Measurements from ENCODE around the gene TAAR1. TPM values are rescaled to one million over a fixed set of nuclear protein-coding genes. Genes with fewer than 3 reads are reported as not detected.
"Not testable (repeated sequence)": the region's sequence is repeated elsewhere in the genome, so short reads cannot be mapped to it uniquely, and the experiment has no call there.

The TAAR1 gene
- total RNA-seq, 1 experiment from 2014 or later: not detected

GRCh38 chr6:132708771-132709170, 49.8 kb upstream of the TAAR1 start (continued):
- TF ChIP-seq KAT7 (CRISPR knock-in tag; IDR thresholded peaks at IDR 0.05; ENCODE audit: borderline replicate concordance): no peak
- TF ChIP-seq IRF2 (CRISPR knock-in tag; IDR thresholded peaks at IDR 0.05; ENCODE audit: borderline replicate concordance, low read depth): no peak

- POLR2A ChIA-PET: no interaction called here
These were observed 49.0 kb upstream of the TAAR1 start for GRCh38 chr6:132708002-132708401.

GRCh38 chr6:132706756-132707155, 47.8 kb upstream of the TAAR1 start:
- H3K27me3 Mint-ChIP-seq (ENCODE audit: low read depth); POLR2A ChIA-PET: not testable (repeated sequence)

More at GRCh38 chr6:132708002-132708401, 49.0 kb upstream of the TAAR1 start:
- H3K27ac Mint-ChIP-seq: no peak overlapping the region
- TF ChIP-seq TEAD1 (CRISPR knock-in tag; IDR thresholded peaks at IDR 0.05): no peak
- TF ChIP-seq, protein P1, sequence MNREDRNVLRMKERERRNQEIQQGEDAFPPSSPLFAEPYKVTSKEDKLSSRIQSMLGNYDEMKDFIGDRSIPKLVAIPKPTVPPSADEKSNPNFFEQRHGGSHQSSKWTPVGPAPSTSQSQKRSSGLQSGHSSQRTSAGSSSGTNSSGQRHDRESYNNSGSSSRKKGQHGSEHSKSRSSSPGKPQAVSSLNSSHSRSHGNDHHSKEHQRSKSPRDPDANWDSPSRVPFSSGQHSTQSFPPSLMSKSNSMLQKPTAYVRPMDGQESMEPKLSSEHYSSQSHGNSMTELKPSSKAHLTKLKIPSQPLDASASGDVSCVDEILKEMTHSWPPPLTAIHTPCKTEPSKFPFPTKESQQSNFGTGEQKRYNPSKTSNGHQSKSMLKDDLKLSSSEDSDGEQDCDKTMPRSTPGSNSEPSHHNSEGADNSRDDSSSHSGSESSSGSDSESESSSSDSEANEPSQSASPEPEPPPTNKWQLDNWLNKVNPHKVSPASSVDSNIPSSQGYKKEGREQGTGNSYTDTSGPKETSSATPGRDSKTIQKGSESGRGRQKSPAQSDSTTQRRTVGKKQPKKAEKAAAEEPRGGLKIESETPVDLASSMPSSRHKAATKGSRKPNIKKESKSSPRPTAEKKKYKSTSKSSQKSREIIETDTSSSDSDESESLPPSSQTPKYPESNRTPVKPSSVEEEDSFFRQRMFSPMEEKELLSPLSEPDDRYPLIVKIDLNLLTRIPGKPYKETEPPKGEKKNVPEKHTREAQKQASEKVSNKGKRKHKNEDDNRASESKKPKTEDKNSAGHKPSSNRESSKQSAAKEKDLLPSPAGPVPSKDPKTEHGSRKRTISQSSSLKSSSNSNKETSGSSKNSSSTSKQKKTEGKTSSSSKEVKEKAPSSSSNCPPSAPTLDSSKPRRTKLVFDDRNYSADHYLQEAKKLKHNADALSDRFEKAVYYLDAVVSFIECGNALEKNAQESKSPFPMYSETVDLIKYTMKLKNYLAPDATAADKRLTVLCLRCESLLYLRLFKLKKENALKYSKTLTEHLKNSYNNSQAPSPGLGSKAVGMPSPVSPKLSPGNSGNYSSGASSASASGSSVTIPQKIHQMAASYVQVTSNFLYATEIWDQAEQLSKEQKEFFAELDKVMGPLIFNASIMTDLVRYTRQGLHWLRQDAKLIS (CRISPR knock-in tag; IDR thresholded peaks at IDR 0.05; ENCODE audit: borderline replicate concordance): no peak
- TF ChIP-seq TP53 (CRISPR knock-in tag; IDR thresholded peaks at IDR 0.05): no peak
- no peak for TF ChIP-seq ZNF121 (CRISPR knock-in tag; IDR thresholded peaks at IDR 0.05)
- no peak for TF ChIP-seq FOXJ3 (CRISPR knock-in tag; IDR thresholded peaks at IDR 0.05; ENCODE audit: borderline replicate concordance)
- no peak for TF ChIP-seq SMAD4 (CRISPR knock-in tag; IDR thresholded peaks at IDR 0.05)
- TF ChIP-seq ETV6 (CRISPR knock-in tag; IDR thresholded peaks at IDR 0.05): no peak
- TF ChIP-seq RELA (CRISPR knock-in tag; IDR thresholded peaks at IDR 0.05; ENCODE audit: borderline replicate concordance): no peak
- TF ChIP-seq, protein P2, sequence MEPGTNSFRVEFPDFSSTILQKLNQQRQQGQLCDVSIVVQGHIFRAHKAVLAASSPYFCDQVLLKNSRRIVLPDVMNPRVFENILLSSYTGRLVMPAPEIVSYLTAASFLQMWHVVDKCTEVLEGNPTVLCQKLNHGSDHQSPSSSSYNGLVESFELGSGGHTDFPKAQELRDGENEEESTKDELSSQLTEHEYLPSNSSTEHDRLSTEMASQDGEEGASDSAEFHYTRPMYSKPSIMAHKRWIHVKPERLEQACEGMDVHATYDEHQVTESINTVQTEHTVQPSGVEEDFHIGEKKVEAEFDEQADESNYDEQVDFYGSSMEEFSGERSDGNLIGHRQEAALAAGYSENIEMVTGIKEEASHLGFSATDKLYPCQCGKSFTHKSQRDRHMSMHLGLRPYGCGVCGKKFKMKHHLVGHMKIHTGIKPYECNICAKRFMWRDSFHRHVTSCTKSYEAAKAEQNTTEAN (CRISPR knock-in tag; IDR thresholded peaks at IDR 0.05): no peak
- no peak for TF ChIP-seq NFATC4 (CRISPR knock-in tag; IDR thresholded peaks at IDR 0.05)
- TF ChIP-seq, protein P3, sequence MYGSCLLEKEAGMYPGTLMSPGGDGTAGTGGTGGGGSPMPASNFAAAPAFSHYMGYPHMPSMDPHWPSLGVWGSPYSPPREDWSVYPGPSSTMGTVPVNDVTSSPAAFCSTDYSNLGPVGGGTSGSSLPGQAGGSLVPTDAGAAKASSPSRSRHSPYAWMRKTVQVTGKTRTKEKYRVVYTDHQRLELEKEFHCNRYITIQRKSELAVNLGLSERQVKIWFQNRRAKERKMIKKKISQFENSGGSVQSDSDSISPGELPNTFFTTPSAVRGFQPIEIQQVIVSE (CRISPR knock-in tag; IDR thresholded peaks at IDR 0.05; ENCODE audit: borderline replicate concordance): no peak
- no peak for TF ChIP-seq IRF2 (CRISPR knock-in tag; IDR thresholded peaks at IDR 0.05; ENCODE audit: borderline replicate concordance, low read depth)
- TF ChIP-seq FOXK1 (CRISPR knock-in tag; IDR thresholded peaks at IDR 0.05): no peak
- TF ChIP-seq KAT7 (CRISPR knock-in tag; IDR thresholded peaks at IDR 0.05; ENCODE audit: borderline replicate concordance): no peak
- H3K4me1 Mint-ChIP-seq: no peaks in the 10 kb centered on the region
- DNase-seq (ENCODE audit: low spot score) (no peak), ATAC-seq (no peak)
- peaks cover 17% of the 10 kb centered on the region for H3K9me3 Mint-ChIP-seq
- no peaks in the 10 kb centered on the region for H3K27me3 Mint-ChIP-seq (ENCODE audit: low read depth)
- CTCF ChIA-PET: no interaction called here
- peaks cover 8% of the 10 kb centered on the region; the same call in 1 of the 2 replicates for H3K36me3 Mint-ChIP-seq
- no peak overlapping the region for H3K4me3 Mint-ChIP-seq

DNA sequence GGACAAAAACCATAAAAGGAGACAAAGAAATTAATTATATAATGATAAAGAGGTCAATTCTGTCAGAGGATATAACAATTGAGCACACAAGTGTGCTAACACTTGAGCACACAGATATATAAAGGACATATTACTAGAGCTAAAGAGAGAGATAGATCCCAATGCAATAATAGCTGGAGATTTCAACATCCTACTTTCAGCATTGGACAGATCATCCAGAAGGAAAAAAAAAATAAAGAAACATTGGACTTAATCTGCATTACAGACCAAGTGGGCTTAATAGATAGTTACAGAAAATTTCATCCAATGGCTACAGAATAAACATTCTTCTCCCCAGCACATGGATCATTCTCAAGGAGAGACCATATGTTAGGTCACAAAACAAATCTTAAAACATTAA, 45.0 kb upstream of the TAAR1 start:
- TF ChIP-seq ZNF425 (CRISPR knock-in tag; conservative IDR thresholded peaks at IDR 0.05): no peak
- no peak for TF ChIP-seq RORB (CRISPR knock-in tag; IDR thresholded peaks at IDR 0.05)
- no peak for TF ChIP-seq ZNF138 (CRISPR knock-in tag; conservative IDR thresholded peaks at IDR 0.05)
- TF ChIP-seq, protein P4, sequence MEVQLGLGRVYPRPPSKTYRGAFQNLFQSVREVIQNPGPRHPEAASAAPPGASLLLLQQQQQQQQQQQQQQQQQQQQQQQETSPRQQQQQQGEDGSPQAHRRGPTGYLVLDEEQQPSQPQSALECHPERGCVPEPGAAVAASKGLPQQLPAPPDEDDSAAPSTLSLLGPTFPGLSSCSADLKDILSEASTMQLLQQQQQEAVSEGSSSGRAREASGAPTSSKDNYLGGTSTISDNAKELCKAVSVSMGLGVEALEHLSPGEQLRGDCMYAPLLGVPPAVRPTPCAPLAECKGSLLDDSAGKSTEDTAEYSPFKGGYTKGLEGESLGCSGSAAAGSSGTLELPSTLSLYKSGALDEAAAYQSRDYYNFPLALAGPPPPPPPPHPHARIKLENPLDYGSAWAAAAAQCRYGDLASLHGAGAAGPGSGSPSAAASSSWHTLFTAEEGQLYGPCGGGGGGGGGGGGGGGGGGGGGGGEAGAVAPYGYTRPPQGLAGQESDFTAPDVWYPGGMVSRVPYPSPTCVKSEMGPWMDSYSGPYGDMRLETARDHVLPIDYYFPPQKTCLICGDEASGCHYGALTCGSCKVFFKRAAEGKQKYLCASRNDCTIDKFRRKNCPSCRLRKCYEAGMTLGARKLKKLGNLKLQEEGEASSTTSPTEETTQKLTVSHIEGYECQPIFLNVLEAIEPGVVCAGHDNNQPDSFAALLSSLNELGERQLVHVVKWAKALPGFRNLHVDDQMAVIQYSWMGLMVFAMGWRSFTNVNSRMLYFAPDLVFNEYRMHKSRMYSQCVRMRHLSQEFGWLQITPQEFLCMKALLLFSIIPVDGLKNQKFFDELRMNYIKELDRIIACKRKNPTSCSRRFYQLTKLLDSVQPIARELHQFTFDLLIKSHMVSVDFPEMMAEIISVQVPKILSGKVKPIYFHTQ (CRISPR knock-in tag; IDR thresholded peaks at IDR 0.05): no peak
- POLR2A ChIA-PET: no interaction called here
- Mint-ChIP-seq H3K9me3 (peaks cover 17% of the 10 kb centered on the region), H3K27ac (no peak overlapping the region), H3K4me1 (no peaks in the 10 kb centered on the region), H3K4me3 (no peak overlapping the region), H3K27me3 (ENCODE audit: low read depth) (no peaks in the 10 kb centered on the region; the same call in 1 of the 2 replicates), H3K36me3 (peaks cover 8% of the 10 kb centered on the region; the same call in 1 of the 2 replicates)
- DNase-seq (ENCODE audit: low spot score): no peak
- CTCF ChIA-PET: no interaction called here
- ATAC-seq: no peak

More at GRCh38 chr6:132706756-132707155, 47.8 kb upstream of the TAAR1 start:
- H3K4me3 Mint-ChIP-seq; H3K27ac Mint-ChIP-seq; H3K36me3 Mint-ChIP-seq; CTCF ChIA-PET; H3K4me1 Mint-ChIP-seq; DNase-seq (ENCODE audit: low spot score); ATAC-seq: not testable (repeated sequence)
- H3K9me3 Mint-ChIP-seq: peaks cover 17% of the 10 kb centered on the region

All from WTC11 (cell line).